CD4-positive, alpha-beta T cell treated with Interferon alpha-2 for 1 hour (primary cell): Measurements from ENCODE around the gene MYADML2.

ENCODE experiments used
- DNase-seq, 2 donors: peaks; one replicate each; pipeline ENCODE4 v3.0.0-alpha.2; 2020 to 2022

MYADML2 gene

GRCh38 chr17:81908793-81909192, 38.2 kb downstream of the MYADML2 start:
- DNase-seq: no peak

DNA sequence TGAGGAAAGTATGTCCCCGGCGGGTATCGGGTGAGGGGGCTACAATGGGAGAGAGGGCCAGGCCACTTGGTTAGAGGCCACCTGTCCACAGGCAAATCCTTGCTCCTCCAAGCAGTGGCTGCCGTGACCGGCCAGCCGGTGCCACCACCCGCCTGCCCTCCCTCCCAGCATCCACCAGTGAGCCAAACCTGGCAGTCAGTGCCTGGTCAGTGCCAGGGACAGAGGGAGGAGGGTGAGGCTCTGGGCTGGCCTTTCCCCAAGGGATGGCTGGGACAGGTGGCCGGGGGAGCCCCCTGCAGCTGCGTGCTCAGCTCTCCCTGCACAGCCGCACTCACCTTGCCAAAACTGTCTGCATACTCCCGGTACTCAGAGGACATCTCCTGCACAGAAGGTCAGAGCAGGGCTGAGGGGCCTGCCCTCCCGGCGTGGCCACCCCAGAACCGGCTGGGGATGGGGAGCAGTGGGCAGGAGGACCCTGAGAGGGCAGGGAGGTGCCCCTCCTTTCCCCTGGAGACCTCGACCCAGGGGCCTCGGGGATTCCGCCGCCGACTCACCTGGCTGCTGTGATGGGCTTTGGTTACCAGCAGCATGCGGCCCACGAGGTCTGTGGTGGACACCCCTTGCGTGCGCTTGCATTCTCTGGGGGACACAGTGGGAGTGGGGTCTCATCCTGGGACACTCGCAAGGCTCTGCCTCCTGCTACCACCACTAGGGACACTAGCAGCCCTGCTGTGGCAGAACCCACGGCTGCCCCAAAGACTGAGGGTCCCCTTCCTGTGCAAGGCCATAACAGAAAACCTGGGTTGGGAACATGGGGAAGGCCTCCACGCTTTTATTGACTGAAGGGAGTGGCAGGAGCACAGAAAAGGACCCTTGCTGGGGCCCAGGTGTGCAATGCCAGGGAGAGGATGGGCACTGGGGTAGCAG, 39.6 kb downstream of the MYADML2 start:
- no peak for DNase-seq

- DNase-seq: no peak
Measured at GRCh38 chr17:81906476-81907218, 40.4 kb downstream of the MYADML2 start.

GRCh38 chr17:81905993-81906392, 41.0 kb downstream of the MYADML2 start:
- DNase-seq: no peak

- DNase-seq: no peak
Measured at GRCh38 chr17:81905424-81905875, 41.6 kb downstream of the MYADML2 start.

GRCh38 chr17:81904600-81905423, 42.2 kb downstream of the MYADML2 start:
- no peak for DNase-seq

- DNase-seq: no peak
Measured at GRCh38 chr17:81903896-81904599, 43.0 kb downstream of the MYADML2 start.

DNA sequence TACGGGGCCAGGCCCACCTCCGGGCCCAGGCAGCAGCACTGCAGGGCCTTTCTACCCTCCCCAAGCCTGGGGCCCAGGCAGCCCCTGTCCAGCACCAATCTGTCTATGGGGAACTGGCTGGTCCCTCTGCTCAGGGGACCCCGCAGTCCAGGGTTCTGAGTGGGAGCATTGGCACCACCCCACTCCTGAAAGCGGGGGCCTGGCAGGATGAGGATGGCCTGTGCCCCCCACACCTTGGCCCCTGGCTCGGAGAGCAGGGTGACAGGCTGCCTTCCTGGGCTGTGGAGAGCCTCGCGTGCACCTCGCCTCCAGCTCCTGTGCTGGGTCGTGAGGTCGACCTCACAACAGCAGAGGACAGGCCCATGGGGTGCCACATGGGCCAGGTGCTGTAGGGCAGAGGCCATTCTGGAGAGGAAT, 43.6 kb downstream of the MYADML2 start:
- DNase-seq: no peak

- no peak for DNase-seq
Measured at GRCh38 chr17:81902653-81903414, 44.2 kb downstream of the MYADML2 start.

- DNase-seq: no peak
Measured at GRCh38 chr17:81902023-81902652, 44.9 kb downstream of the MYADML2 start, which contains the start of gene NPB. NPB (plus strand) TSS chr17:81902238; CDS start chr17:81902278, 40 bp downstream.

- DNase-seq: no peak
Measured at GRCh38 chr17:81901167-81902022, 45.6 kb downstream of the MYADML2 start.

- DNase-seq: no peak
Measured at GRCh38 chr17:81900181-81900820, 46.7 kb downstream of the MYADML2 start.

DNA sequence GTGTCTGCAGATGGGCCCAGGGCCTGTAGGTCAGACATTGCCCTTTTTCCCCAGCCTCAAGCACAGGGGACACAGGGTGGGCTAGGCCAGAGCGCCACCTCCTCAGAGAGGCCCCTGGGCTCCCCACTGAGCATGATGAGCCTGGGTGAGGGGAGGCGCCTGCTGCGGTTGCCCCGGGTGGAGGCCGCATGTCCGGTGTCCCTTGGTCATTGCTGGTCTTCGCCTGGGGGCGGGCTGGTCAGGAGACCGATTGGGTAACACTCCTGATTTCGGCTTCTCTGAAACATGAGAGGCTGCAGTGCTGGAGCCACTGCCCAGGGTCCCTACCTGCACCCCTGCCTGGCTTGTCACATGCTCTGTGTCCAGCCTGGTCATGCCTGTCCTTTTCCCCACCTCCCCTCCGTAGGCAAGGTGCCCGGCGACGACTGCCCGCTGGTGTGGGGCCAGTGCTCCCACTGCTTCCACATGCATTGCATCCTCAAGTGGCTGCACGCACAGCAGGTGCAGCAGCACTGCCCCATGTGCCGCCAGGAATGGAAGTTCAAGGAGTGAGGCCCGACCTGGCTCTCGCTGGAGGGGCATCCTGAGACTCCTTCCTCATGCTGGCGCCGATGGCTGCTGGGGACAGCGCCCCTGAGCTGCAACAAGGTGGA, 47.4 kb downstream of the MYADML2 start:
- no peak for DNase-seq

- no peak for DNase-seq
Measured at GRCh38 chr17:81898885-81899284, 48.1 kb downstream of the MYADML2 start.

- no peak for DNase-seq
Measured at GRCh38 chr17:81898029-81898866, 48.8 kb downstream of the MYADML2 start.

GRCh38 chr17:81895400-81895799, 51.6 kb downstream of the MYADML2 start:
- DNase-seq: no peak

- DNase-seq: no peak
Measured at GRCh38 chr17:81891303-81891552, 55.8 kb downstream of the MYADML2 start.
